H54 (cell line): Measurements from ENCODE around the gene KPNA3.

Source experiments
- DNase-seq: peaks from one replicate; pipeline ENCODE4 v3.0.0; 2011; ENCODE audit warnings: low spot score, mixed read lengths; ENCODE audit not compliant: insufficient read length
- FAIRE-seq: peaks from 3 replicates; lab custom pipeline; 2011; peaks lifted over from hg19 to GRCh38; lab: Jason Lieb, UNC
- POLR2A ChIP-seq: IDR thresholded peaks from 2 replicates; pipeline ENCODE4 v1.6.1; 2011; ENCODE audit warnings: low read depth, mild to moderate bottlenecking, low read length

KPNA3 gene

DNA sequence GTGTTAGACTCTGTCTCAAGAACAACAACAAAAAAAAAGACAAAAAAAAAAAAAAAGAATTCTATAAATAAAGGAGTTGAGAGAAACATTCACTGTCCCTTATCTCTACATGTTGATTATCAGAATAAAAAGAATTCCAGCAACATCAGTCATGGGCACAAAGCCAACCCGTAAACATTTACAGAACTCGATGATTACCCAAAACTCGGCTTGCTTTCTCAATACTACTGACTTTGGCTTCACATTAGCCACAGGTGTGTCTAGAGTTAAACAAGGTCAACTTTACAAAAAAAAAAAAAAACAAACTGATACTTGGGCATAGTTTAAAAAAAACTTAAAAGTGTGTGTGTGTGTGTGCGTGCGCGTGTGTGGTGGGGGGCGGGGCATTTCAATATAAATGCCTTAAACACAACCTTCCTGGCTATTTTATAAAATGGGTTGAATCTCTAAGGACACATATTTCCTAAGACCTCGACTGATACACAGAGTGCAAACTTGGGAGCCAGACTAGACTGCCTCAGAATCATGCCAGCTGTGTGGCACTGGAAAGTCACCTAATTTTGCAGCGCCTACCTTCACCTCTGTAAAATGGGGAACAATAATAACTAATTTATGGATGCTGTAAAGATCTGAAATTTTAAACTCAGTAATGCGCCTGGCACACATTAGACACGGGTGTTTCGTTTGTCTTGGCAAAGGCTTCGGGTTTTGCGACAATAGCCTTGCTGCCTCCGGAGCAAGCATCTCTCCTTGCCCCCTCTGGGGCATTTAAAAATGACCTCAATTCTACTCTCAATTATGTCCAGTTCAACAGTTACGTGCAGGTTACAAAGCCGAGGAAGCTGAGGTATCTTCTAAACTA lies 102.1 kb downstream of the KPNA3 start:
- FAIRE-seq (no peak), DNase-seq (peak; percentile 31)
- TF ChIP-seq POLR2A, result no peak

DNA sequence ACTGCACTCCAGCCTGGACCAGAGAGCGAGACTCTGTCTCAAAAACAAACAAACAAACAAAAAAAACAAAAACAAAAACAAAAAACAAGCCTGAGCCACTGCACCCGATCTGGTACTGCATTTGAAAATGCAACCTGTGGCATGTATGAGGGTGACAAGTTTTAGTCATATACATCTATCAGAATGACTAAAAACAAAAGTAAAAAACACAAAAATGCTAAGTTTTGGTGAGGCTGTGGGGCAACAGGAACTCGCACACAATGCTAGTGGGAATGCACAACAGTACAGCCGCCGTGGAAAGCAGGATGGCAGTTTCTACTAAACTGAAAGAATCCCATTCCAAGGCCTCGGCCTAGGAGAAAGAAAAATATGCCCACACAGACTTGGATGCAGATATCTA lies 109.0 kb downstream of the KPNA3 start:
- TF ChIP-seq POLR2A, result no peak
- FAIRE-seq, result no peak
- DNase-seq, result no peak

DNA sequence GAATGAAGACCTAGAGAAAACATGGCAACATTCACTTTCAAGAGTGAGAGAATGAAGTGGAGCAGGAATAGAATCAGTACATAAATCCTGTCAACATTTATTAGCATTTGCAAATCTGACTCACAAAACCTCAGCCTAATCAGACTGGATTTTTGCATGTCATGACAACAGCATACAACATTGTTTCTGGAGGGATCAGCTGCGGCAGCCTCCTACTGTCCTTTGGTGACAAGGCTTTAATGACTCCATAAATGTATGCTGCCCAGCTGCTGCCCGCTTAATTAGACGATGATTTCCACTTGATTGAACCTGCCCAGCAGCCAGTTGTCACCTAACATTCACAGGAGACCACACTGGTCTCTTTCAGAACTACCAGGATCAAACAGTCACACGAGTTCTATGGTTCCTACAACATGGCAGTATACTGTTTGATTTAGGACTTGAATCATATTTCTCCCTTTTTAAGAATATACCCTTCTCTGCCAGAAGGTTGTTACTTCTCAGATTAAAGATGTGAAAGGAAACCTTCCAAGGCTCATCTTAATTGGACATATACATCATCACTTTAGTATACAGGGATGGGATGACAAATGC lies 110.5 kb downstream of the KPNA3 start:
- FAIRE-seq (no peak), DNase-seq (no peak)
- no peak for TF ChIP-seq POLR2A

DNA sequence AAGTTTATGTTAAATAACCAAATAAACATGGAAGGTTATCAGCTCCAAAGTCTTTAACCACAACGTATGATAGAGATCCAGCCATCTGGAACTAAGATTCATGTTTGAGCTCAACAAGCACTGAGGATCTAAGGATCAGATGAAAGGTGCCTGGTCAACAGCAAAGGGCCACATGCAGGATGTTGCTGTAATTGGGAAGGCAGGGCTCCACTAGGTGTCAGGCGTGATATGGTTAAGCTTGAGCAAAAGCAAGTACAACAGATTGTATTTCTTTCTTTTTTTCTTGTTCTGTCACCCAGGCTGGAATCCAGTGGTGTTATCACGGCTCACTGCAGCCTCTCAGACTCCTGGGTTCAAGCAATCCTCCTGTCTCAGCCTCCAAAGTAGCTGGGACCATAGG lies 113.2 kb downstream of the KPNA3 start:
- no peak for DNase-seq
- no peak for FAIRE-seq
- no peak for TF ChIP-seq POLR2A

DNA sequence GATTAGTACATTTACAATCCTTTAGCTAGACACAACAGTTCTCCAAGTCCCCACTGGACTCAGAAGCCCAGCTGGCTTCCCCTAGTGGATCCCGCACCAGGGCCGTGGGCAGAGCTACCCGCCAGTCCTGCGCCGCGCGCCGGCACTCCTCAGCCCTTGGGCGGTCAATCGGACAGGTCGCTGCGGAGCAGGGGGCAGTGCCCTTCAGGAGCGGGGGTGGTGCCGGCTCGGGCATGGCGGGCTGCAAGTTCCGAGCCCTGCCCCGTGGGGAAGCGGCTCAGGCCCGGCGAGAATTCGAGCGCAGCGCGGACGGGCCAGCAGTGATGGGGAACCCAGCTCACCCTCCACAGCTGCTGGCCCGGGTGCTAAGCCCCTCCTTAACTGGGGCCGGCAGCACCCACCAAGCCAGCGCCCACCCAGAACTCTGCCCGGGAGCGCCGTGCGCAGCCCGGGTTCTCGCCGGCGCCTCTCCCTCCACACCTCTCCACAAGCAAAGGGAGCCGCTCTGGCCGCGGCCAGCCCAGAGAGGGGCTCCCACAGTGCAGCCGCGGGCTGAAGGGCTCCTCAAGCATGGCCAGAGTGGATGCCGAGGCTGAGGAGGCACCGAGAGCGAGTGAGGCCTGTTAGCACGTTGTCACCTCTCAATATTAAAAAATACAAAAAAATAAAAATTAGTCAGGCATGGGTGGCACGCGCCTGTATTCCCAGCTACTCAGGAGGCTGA lies 114.1 kb downstream of the KPNA3 start:
- FAIRE-seq (no peak), DNase-seq (no peak)
- TF ChIP-seq POLR2A, result no peak

DNA sequence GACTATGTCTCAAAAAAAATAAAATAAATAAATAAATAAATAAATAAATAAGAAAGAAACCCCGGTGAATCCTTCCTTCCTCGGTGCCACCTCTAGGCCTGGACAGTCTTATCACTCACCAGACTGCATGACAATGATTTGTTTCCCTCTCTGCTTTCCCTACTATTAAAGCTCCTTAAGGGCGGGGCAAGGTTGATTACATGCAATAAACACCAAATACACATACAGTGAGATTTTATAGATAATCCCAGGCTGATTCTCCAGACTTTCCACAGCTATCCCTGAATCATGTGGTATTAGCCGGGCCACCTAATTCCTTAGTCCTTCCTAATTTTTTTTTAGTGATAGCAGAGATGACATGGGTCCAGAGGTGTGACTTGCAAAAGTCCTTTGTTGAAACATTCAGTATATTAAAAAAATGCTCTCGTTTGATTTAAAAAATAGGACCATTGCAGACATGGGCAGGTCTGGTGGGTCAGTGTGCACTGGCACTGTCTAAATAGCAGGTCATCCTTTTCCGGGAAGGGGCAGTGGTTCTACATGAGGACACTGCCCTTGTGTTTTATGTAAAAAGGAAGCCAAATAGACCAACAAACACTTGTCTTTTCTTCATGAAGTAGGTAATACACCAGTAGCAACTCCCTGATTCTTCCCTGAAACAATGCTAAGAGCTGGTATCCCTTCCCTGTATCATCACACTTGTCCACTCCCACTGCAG lies 115.7 kb downstream of the KPNA3 start:
- no peak for DNase-seq
- FAIRE-seq, result no peak
- no peak for TF ChIP-seq POLR2A

DNA sequence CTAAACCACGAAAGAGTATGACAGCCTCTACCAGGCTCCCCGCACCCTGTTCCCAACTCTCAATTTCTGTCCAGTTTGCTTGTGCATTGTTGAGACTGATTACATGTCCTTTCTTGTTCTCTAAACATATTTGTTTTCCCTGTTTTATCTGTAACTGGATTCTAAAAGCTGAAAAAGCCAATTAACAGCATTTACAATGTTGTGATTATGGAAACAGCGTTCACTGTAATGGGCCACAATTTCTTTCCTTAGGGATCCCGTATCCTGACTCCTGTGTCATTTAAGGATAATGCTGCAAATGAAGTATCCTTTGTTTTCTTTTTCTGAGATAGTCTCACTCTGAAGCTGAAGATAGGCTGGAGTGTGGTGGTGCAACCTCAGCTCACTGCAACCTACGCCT lies 121.7 kb downstream of the KPNA3 start:
- DNase-seq (no peak), FAIRE-seq (no peak)
- no peak for TF ChIP-seq POLR2A

DNA sequence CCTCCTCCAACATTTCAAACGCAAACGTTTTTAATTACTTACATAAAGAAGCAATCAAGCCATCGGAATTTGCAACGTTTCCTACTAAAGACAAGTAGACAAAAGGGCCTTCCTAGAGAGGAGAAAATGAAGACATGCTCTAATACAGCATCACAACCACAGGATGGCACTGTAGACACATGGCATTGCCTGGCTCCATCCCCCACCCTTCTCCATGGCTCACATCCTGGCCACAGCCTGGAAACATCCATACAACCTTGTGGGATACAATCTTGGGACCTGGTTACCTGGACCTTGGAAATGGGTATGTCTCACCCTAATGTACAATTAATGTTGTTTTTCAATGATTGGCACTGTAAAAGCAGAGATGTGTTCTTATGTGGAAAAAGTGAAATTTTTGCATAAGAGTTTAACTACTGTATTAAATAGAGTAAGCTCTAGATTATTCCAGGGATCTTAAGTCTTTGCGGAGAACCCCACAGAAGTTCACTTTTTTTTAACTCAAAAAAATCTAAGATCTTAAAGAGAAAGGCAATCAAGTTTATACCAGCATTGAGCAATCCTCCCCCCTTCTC lies 122.7 kb downstream of the KPNA3 start:
- FAIRE-seq, result peak; percentile 73

DNA sequence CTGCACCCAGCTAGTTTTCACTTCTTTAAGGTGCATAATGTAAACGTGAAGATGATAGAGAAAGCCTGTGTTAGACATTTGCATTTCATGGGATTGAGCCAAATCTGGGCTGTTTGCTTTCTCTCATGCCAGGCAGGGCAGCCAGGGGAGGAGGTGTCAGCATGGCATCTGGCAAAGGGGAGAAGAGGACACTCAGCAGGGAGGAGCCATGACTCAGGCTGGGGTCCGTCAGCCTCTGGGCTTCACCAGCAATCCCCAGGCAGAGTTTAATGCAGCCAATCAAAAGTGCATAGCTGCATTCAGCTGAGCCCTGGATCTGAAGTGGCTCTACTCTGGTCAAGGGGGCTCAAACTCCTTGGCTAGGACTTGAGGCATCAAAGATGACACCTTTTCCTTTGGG lies 124.7 kb downstream of the KPNA3 start:
- peak; percentile 36 for FAIRE-seq
- DNase-seq, result peak; percentile 68

More for the DNA sequence above, 122.7 kb downstream of the KPNA3 start:
- peak; percentile 40 for DNase-seq
- TF ChIP-seq POLR2A, result no peak

DNA sequence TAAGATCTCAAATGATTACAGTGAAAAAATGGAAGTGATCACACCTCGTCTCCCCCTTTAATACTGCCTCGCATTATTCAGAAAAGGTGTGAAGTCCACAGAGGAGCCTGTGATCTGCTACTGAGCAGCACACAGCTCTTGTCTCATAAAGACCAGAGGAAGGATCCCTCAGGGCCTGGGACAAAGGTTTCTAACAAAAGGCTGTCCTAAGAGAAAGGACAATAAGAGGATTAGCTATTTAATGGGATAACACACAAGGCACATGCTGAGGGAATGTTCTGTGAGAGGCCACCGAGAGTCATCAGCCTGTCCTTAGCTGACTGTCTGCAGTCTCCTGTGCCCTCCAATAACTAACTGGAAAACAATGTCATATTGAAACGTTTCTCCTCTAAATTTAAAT lies 127.9 kb downstream of the KPNA3 start:
- DNase-seq (no peak), FAIRE-seq (no peak)
- TF ChIP-seq POLR2A, result no peak

More for the DNA sequence above, 124.7 kb downstream of the KPNA3 start:
- no peak for TF ChIP-seq POLR2A

DNA sequence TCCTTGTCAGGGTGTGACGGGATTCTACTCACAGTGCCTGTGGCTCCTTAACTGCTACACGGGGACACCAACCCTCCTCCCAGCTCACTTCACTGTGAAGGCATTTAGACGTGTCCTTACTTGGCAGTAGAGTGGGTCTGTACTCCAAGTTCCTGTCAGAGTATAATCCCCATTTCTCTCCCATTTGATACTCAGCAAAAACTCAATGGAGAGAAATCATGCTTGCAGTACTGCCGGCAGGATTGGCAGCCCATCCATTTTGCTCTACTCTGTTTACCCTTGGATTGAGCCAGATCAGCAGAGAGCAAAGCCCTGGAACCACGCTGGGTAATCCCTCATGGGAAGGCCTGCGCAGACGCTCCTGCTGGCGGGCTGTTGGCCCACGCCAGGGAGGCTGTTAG lies 135.2 kb downstream of the KPNA3 start:
- no peak for FAIRE-seq
- no peak for DNase-seq
- no peak for TF ChIP-seq POLR2A

DNA sequence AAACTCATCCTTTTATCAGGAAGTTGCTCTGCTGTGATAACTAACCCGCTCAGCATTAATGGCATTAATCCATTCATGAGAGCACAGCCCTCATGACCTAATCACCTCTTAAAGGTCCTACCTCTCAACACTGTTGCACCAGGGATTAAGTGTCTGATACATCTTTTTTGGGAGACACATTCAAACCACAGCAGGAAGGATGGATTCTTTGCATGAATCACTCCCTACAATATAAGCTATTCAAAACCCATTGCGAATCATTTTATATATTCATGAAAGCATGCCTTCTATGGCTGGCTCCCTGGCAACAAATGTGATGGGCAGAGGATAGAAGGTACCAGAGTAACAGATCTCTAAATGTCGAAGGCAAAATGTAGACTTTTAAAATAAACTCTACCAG lies 136.6 kb downstream of the KPNA3 start:
- TF ChIP-seq POLR2A, result no peak
- FAIRE-seq (no peak), DNase-seq (no peak)

DNA sequence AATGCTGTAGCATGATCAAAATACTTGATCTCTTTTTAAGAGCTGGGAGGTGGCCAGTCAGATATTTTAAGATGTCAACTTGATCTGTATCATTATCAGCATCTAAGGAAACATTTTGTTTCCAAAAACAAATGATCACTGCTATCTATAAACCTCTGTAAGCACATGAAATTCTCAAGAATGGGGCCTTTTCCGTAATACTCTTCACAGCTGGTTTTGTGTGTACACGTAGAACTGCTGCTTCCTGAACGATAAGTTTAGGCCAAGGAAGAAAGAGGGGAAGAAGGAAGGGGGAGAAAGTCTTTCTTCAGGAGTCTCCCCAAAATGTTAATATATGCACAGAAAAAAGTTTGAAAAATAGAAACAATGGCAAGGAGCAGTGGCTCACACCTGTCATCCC lies 138.5 kb downstream of the KPNA3 start:
- no peak for DNase-seq
- no peak for TF ChIP-seq POLR2A
- FAIRE-seq, result no peak
